Neural cell (in vitro differentiated cells): ENCODE data around the gene C9orf43. TPM values are rescaled to one million over a fixed set of nuclear protein-coding genes. Genes with fewer than 3 reads are reported as not detected.

Experiments
- H2AFZ ChIP-seq: fragments of 200-600, 300-800 bp; sonication (generic), shearing (Covaris generic); 2 replicates; pipeline ENCODE4 v1.6.0; 2014; ENCODE audit warnings: low read depth, mild to moderate bottlenecking, antibody characterized with exemption, low read length, moderate library complexity
- H3F3A ChIP-seq: fragments of 200-600 bp; shearing (Covaris generic); 2 replicates; pipeline ENCODE4 v1.6.1; 2016; ENCODE audit warnings: mild to moderate bottlenecking, moderate library complexity, mixed read lengths, antibody characterized with exemption, low read length; ENCODE audit not compliant: insufficient read depth, poor library complexity, severe bottlenecking
- H3K27ac ChIP-seq: fragments of 200-600, 300-800 bp; sonication (generic), shearing (Covaris generic); 2 replicates; pipeline ENCODE4 v1.5.1; 2014; ENCODE audit warnings: mild to moderate bottlenecking, low read length, moderate library complexity
- H3K27me3 ChIP-seq: fragments of 300-800, 200-600 bp; sonication (generic), shearing (Covaris generic); 2 replicates; pipeline ENCODE4 v1.6.0; 2014; ENCODE audit warnings: mild to moderate bottlenecking, low read depth, low read length, moderate library complexity; ENCODE audit not compliant: insufficient read depth
- H3K36me3 ChIP-seq: fragments of 300-800, 200-600 bp; sonication (generic), shearing (Covaris generic); 2 replicates; pipeline ENCODE4 v1.5.1; 2014; ENCODE audit warnings: mild to moderate bottlenecking, antibody characterized with exemption, low read length, moderate library complexity; ENCODE audit not compliant: insufficient read depth
- H3K4me2 ChIP-seq: fragments of 300-800, 200-600 bp; sonication (generic), shearing (Covaris generic); 2 replicates; pipeline ENCODE4 v1.6.0; 2014; ENCODE audit warnings: mild to moderate bottlenecking, low read length
- H3K4me3 ChIP-seq: fragments of 300-800, 200-600 bp; sonication (generic), shearing (Covaris generic); 2 replicates; pipeline ENCODE4 v1.5.1; 2014; ENCODE audit warnings: mild to moderate bottlenecking, low read length, moderate library complexity
- H3K79me2 ChIP-seq: fragments of 200-600 bp; shearing (Covaris generic); replicated peaks from 2 replicates; pipeline ENCODE4 v1.6.0; 2014; ENCODE audit warnings: mild to moderate bottlenecking, low read length, moderate library complexity; ENCODE audit not compliant: insufficient read depth
- H3K9ac ChIP-seq: fragments of 300-800, 200-600 bp; sonication (generic), shearing (Covaris generic); 2 replicates; pipeline ENCODE4 v1.6.1; 2016; ENCODE audit warnings: mild to moderate bottlenecking, low read length, mixed read lengths
- H3K9me2 ChIP-seq: fragments of 200-600 bp; shearing (Covaris generic); 2 replicates; pipeline ENCODE4 v1.6.1; 2016; ENCODE audit warnings: mild to moderate bottlenecking, low read length, mixed read lengths; ENCODE audit not compliant: insufficient read depth
- H3K9me3 ChIP-seq: fragments of 200-600, 300-800 bp; sonication (generic), shearing (Covaris generic); 2 replicates; pipeline ENCODE4 v1.6.1; 2016; ENCODE audit warnings: mild to moderate bottlenecking, mixed run types, low read length, moderate library complexity, mixed read lengths
- H4K20me1 ChIP-seq: fragments of 200-600 bp; shearing (Covaris generic); 2 replicates; pipeline ENCODE4 v1.6.1; 2016; ENCODE audit warnings: mild to moderate bottlenecking, mixed run types; ENCODE audit not compliant: insufficient read depth
- CTCF ChIP-seq: fragments of 450-650 bp; IDR thresholded peaks from 2 replicates; pipeline ENCODE4 v1.5.1; 2014; ENCODE audit warnings: antibody characterized with exemption, mild to moderate bottlenecking, moderate library complexity; ENCODE audit not compliant: poor library complexity, severe bottlenecking
- EP300 ChIP-seq: fragments of 450-650 bp; conservative IDR thresholded peaks from 2 replicates; pipeline ENCODE4 v1.6.1; 2014; ENCODE audit warnings: antibody characterized with exemption, mild to moderate bottlenecking, moderate library complexity; ENCODE audit not compliant: poor library complexity, severe bottlenecking
- EZH2 ChIP-seq: fragments of 200-600, 300-800 bp; shearing (Covaris generic), sonication (generic); IDR thresholded peaks from 2 replicates; pipeline ENCODE4 v1.6.1; 2014; ENCODE audit warnings: antibody characterized with exemption, low read length, borderline replicate concordance, mild to moderate bottlenecking; ENCODE audit not compliant: insufficient read depth, poor library complexity, severe bottlenecking
- MXI1 ChIP-seq: fragments of 450-650 bp; conservative IDR thresholded peaks from 2 replicates; pipeline ENCODE4 v1.6.1; 2014; ENCODE audit warnings: antibody characterized with exemption, mild to moderate bottlenecking; ENCODE audit not compliant: poor library complexity, severe bottlenecking
- POLR2AphosphoS5 ChIP-seq: IDR thresholded peaks from 2 replicates; pipeline ENCODE4 v1.6.1; 2012
- RAD21 ChIP-seq: fragments of 450-650 bp; conservative IDR thresholded peaks from 2 replicates; pipeline ENCODE4 v1.6.1; 2014; ENCODE audit warnings: antibody characterized with exemption, mild to moderate bottlenecking, moderate library complexity
- SMC3 ChIP-seq: fragments of 450-650 bp; conservative IDR thresholded peaks from 2 replicates; pipeline ENCODE4 v1.6.1; 2014; ENCODE audit warnings: antibody characterized with exemption, mild to moderate bottlenecking, moderate library complexity; ENCODE audit not compliant: poor library complexity
- TAF1 ChIP-seq: IDR thresholded peaks from 2 replicates; pipeline ENCODE4 v1.6.1; 2012; ENCODE audit warnings: low read depth
- polyA plus RNA-seq: library from polyadenylated mRNA; depleted of rRNA; stranded (reverse); fragments of >200 nt; gene quantifications from 2 replicates; pipeline ENCODE4 v1.2.3, GENCODE V29; 2014
- TF ChIP-seq, protein P1 (sequence below): IDR thresholded peaks from 2 replicates; pipeline ENCODE4 v1.6.1; 2012; ENCODE audit warnings: borderline replicate concordance

The C9orf43 gene
- polyA plus RNA-seq, 1 donor from 2014 or later, result 0.33 TPM

DNA sequence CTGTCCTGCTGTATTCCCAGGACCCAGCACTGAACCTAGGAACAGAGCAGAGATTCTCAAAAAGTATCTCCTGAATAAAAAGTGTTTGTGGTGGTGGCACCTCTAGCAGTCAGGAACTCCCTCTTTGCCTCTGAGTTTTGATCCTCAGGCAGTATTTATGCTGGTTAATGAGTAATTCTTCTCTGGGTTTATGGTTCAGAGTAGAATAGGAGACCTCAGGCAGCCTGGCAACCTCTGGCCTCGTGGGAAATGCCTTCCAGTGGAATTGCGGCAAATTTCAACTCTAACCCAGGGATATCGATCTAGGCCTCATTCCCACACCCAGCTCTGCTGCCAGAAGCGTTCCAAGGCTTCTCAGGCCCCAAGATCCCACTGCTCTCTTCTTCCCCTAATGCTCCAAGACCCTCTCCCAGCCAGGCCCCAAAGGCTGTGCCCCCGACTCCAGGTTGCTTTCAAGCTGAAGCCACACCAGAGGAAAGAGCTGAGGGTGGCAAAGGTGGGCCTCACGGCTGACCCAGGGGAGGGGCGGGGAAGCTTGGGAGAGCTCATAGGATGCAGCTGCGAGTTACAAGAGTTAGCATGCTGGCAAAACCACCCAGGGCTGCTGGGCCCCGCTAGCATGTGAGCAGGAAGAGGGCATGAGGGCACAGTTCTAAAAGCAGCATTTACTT, 22.9 kb upstream of the C9orf43 start:
- H3K27me3 ChIP-seq, result no peaks in the 10 kb centered on the region
- H3K36me3 ChIP-seq, result no peaks in the 10 kb centered on the region
- H3K9me3 ChIP-seq, result no peaks in the 10 kb centered on the region
- H4K20me1 ChIP-seq, result no peaks in the 10 kb centered on the region
- no peak overlapping the region for H3K4me3 ChIP-seq
- H2AFZ ChIP-seq, result no peak overlapping the region
- no peak overlapping the region for H3K9ac ChIP-seq
- H3K27ac ChIP-seq, result no peak overlapping the region
- H3K79me2 ChIP-seq, result no peaks in the 10 kb centered on the region
- no peaks in the 10 kb centered on the region for H3K9me2 ChIP-seq
- TF ChIP-seq SMC3 (no peak), POLR2AphosphoS5 (no peak)
- H3F3A ChIP-seq, result no peaks in the 10 kb centered on the region
- no peak overlapping the region for H3K4me2 ChIP-seq

DNA sequence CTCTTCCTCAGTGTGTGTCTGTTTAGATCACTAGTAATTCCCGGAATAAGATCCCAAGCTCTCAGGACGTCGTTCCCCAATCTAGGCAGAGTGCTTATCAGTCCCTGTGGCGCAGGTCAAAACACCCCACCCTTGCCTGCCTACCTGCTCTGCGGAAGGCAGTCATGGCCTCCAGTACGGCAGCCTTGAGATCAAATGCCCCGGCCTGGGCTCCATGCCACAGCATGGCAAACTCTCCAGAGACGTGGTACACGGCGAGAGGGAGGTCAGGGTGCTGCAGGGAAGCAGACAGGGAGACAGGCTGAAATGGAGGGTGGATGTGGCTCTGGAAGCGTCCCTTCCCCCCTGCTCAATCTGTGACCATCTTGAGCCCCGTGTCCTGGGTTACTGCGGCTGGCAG, 21.7 kb upstream of the C9orf43 start:
- no peaks in the 10 kb centered on the region for H3K36me3 ChIP-seq

DNA sequence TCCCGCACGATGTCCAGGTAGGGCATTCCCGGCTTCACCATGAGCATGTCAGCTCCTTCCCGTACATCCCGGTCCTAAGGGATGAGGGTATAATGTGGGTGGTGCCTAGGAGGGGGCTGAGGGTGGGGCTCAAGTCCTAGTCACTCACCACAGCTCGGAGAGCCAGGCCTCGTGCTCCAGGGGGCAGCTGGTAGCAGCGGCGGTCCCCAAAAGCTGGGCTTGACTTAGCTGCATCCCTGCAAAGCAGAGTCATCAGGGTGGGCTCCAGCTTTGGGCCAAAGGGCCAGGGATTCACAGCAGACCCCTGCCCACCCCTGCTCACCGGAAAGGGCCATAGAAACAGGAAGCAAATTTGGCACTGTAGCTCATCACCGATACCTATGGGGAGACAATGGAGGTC, 21.1 kb upstream of the C9orf43 start:
- Histone ChIP-seq H3K4me2 (no peak overlapping the region), H3K27ac (no peak overlapping the region), H3K9me2 (no peaks in the 10 kb centered on the region), H3F3A (no peaks in the 10 kb centered on the region), H4K20me1 (no peaks in the 10 kb centered on the region), H2AFZ (no peak overlapping the region), H3K27me3 (no peaks in the 10 kb centered on the region), H3K36me3 (no peaks in the 10 kb centered on the region), H3K9me3 (no peaks in the 10 kb centered on the region), H3K4me3 (no peak overlapping the region), H3K9ac (no peak overlapping the region), H3K79me2 (no peaks in the 10 kb centered on the region)
- TF ChIP-seq RAD21 (no peak), SMC3 (no peak), EP300 (no peak), CTCF (no peak), MXI1 (no peak), POLR2AphosphoS5 (no peak), EZH2 (no peak), TAF1 (no peak)
- TF ChIP-seq, protein P1, sequence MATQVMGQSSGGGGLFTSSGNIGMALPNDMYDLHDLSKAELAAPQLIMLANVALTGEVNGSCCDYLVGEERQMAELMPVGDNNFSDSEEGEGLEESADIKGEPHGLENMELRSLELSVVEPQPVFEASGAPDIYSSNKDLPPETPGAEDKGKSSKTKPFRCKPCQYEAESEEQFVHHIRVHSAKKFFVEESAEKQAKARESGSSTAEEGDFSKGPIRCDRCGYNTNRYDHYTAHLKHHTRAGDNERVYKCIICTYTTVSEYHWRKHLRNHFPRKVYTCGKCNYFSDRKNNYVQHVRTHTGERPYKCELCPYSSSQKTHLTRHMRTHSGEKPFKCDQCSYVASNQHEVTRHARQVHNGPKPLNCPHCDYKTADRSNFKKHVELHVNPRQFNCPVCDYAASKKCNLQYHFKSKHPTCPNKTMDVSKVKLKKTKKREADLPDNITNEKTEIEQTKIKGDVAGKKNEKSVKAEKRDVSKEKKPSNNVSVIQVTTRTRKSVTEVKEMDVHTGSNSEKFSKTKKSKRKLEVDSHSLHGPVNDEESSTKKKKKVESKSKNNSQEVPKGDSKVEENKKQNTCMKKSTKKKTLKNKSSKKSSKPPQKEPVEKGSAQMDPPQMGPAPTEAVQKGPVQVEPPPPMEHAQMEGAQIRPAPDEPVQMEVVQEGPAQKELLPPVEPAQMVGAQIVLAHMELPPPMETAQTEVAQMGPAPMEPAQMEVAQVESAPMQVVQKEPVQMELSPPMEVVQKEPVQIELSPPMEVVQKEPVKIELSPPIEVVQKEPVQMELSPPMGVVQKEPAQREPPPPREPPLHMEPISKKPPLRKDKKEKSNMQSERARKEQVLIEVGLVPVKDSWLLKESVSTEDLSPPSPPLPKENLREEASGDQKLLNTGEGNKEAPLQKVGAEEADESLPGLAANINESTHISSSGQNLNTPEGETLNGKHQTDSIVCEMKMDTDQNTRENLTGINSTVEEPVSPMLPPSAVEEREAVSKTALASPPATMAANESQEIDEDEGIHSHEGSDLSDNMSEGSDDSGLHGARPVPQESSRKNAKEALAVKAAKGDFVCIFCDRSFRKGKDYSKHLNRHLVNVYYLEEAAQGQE, result no peak

More for the DNA sequence above, 21.7 kb upstream of the C9orf43 start:
- Histone ChIP-seq H3K79me2 (no peaks in the 10 kb centered on the region), H3K9me3 (no peaks in the 10 kb centered on the region), H3F3A (no peaks in the 10 kb centered on the region), H3K9ac (no peak overlapping the region), H3K27me3 (no peaks in the 10 kb centered on the region), H3K27ac (no peak overlapping the region), H4K20me1 (no peaks in the 10 kb centered on the region), H3K4me2 (no peak overlapping the region), H3K9me2 (no peaks in the 10 kb centered on the region), H3K4me3 (no peak overlapping the region), H2AFZ (no peak overlapping the region)
- TF ChIP-seq POLR2AphosphoS5 (no peak), EZH2 (no peak), TAF1 (no peak)
- TF ChIP-seq, protein P1, result no peak
